ENCODE results near the gene CMC1. TPM values are rescaled to one million over a fixed set of nuclear protein-coding genes. Genes with fewer than 3 reads are reported as not detected.

The CMC1 gene
- total and polyA plus RNA-seq, 9 of the 15 experiments (the other 6 are each of a cell fraction or from before 2014, with no cell fraction given), result 15.9 to 74.6 (median 48.9) TPM

GRCh38 chr3:28241221-28242160 lies at the start of gene CMC1 (continued):
- TF ChIP-seq MTA1 (IDR thresholded peaks at IDR 0.05; ENCODE audit: borderline replicate concordance) (no peak), ZSCAN29 (IDR thresholded peaks at IDR 0.05) (peak; percentile 84), FOXP1 (CRISPR knock-in tag; IDR thresholded peaks at IDR 0.05) (peak; percentile 86; the same call in 1 of the 2 replicates), HMGN3 (IDR thresholded peaks at IDR 0.05; ENCODE audit: borderline replicate concordance, extremely low read depth, insufficient read length, low read depth, low read length) (peak; percentile 62), PHB (CRISPR knock-in tag; IDR thresholded peaks at IDR 0.05) (0 out of 2 replicates have a peak, but pooled peaks have one; percentile 51), NBN (IDR thresholded peaks at IDR 0.05; ENCODE audit: low read depth) (peak; percentile 27; the same call in 1 of the 2 replicates), GATAD2B (IDR thresholded peaks at IDR 0.05; ENCODE audit: borderline replicate concordance) (no peak), ZBTB11 (CRISPR knock-in tag; IDR thresholded peaks at IDR 0.05) (peak; percentile 63 to 95 (median 76); a peak in 5 of 6 replicates), ZNF584 (CRISPR knock-in tag; IDR thresholded peaks at IDR 0.05; ENCODE audit: low read depth) (no peak), ZBTB40 (IDR thresholded peaks at IDR 0.05) (peak; percentile 83), ZBTB40 (CRISPR knock-in tag; IDR thresholded peaks at IDR 0.05) (no peak), CHD1 (IDR thresholded peaks at IDR 0.05; ENCODE audit: low read length) (peak; percentile 77)
